Natural killer cell (primary cell): ENCODE data around the gene BBLN. TPM values are rescaled to one million over a fixed set of nuclear protein-coding genes. Genes with fewer than 3 reads are reported as not detected.

ENCODE experiments used
- ATAC-seq, 3 donors: fragments of 150-1000 bp in 2 of 3; fragments of 200-7000 bp in 1 of 3; cut with Tn5 transposase; 1 replicate in 1 of 3; 2 replicates in 2 of 3; pipeline ENCODE4 v1.10.0; 2021; ENCODE audit warnings: mild to moderate bottlenecking in 2 of 3, moderate library complexity in 2 of 3
- DNase-seq, 2 donors: peaks; one replicate each; pipeline versions ENCODE4 v3.0.0 to v3.0.0-alpha.2; 2013 to 2021; ENCODE audit warnings: mixed read lengths in 1 of 2
- H3K27ac ChIP-seq: one replicate; pipeline ENCODE4 v1.5.1; 2013; ENCODE audit warnings: mild to moderate bottlenecking, low read length
- H3K27me3 ChIP-seq: one replicate; pipeline ENCODE4 v1.6.1; 2013; ENCODE audit warnings: low read length; ENCODE audit not compliant: control insufficient read depth, insufficient read depth
- H3K36me3 ChIP-seq: one replicate; pipeline ENCODE4 v1.6.1; 2013; ENCODE audit warnings: low read length; ENCODE audit not compliant: control insufficient read depth, insufficient read depth
- H3K4me1 ChIP-seq: one replicate; pipeline ENCODE4 v1.6.1; 2013; ENCODE audit warnings: low read length; ENCODE audit not compliant: control insufficient read depth, insufficient read depth
- H3K4me3 ChIP-seq: one replicate; pipeline ENCODE4 v1.5.1; 2013; ENCODE audit warnings: low read length
- H3K9me3 ChIP-seq: one replicate; pipeline ENCODE4 v1.6.1; 2013; ENCODE audit warnings: low read length; ENCODE audit not compliant: control insufficient read depth, insufficient read depth
- H3K27ac Mint-ChIP-seq, 2 donors: one replicate each; pipeline ENCODE4 v1.8.0; 2022; ENCODE audit warnings: mild to moderate bottlenecking in 2 of 2, mixed read lengths in 2 of 2, moderate library complexity in 1 of 2
- H3K27me3 Mint-ChIP-seq, 2 donors: one replicate each; pipeline ENCODE4 v1.8.0; 2022; ENCODE audit warnings: low read depth in 2 of 2, mixed read lengths in 2 of 2
- H3K36me3 Mint-ChIP-seq: one replicate; pipeline ENCODE4 v1.8.0; 2022; ENCODE audit warnings: mixed read lengths
- H3K4me1 Mint-ChIP-seq, 2 donors: one replicate each; pipeline ENCODE4 v1.8.0; 2022; ENCODE audit warnings: mixed read lengths in 2 of 2
- H3K4me3 Mint-ChIP-seq: one replicate; pipeline ENCODE4 v1.8.0; 2022; ENCODE audit warnings: mild to moderate bottlenecking, moderate library complexity, mixed read lengths
- H3K9me3 Mint-ChIP-seq, 2 donors: one replicate each; pipeline ENCODE4 v1.8.0; 2022; ENCODE audit warnings: mixed read lengths in 2 of 2
- WGBS: methylation state at CpG from one replicate; pipeline ENCODE4 v1.1.7; 2013; ENCODE audit warnings: missing lambda C conversion rate; ENCODE audit not compliant: insufficient coverage; 5-methylcytosine and 5-hydroxymethylcytosine counted together
- intact Hi-C: fragments of 100-400 bp; cut with micrococcal nuclease; formaldehyde crosslinking; loops from one replicate; pipeline ENCODE4 v1.14.2; 2022
- total RNA-seq, 4 donors: library from RNA; stranded (reverse); fragments of 120-200 nt in 1 of 4; gene quantifications; one replicate each; pipeline versions ENCODE4 v1.2.3 to v1.2.4, GENCODE V29; 2013 to 2022
- TF ChIP-seq, protein P1 (sequence below): fragments of 200-600 bp; IDR thresholded peaks from one replicate; pipeline ENCODE4 v1.8.0; 2022; ENCODE audit warnings: antibody characterized with exemption

The BBLN gene
- total RNA-seq, 3 donors from 2014 or later (not counting 1 experiment from before 2014, with no cell fraction given), result 61.8 to 74.0 (median 69.3) TPM

DNA sequence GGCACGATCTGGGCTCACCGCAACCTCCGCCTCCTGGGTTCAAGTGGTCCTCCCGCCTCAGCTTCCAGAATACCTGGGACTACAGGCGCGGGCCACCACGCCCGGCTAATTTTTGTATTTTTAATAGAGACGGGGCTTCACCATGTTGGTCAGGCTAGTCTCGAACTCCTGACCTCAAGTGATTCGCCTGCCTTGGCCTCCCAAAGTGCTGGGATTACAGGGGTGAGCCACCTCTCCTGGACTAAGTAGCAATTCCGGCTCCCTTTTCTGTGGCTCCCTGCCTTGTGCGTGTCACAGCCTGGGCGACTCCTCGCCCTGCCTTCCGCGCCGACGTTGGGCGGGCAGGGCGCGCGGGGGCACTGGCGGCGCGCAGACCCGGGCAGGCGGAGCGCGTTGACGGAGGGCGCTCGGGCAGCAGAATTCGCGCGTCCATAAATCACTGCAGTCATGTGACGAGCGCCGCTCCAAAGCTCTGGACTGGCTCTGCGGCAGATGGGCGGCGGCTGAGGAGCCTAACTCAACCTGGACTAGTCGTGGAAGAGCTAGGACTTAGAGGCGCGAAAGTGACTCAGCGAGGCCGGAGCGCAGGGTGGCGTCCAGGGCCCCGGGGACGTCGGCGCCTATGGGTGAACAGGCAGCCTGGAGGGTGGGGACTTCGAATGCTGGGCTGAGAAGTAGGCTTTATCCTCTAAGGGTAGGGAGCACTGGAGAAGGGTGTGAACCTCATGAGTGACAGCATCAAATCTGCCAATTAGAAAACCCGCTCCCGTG lies 32.7 kb downstream of the BBLN start:
- H3K9me3 Mint-ChIP-seq, result no peaks in the 10 kb centered on the region
- 44% methylated on average over 56 of the region's 56 CpGs for WGBS

DNA sequence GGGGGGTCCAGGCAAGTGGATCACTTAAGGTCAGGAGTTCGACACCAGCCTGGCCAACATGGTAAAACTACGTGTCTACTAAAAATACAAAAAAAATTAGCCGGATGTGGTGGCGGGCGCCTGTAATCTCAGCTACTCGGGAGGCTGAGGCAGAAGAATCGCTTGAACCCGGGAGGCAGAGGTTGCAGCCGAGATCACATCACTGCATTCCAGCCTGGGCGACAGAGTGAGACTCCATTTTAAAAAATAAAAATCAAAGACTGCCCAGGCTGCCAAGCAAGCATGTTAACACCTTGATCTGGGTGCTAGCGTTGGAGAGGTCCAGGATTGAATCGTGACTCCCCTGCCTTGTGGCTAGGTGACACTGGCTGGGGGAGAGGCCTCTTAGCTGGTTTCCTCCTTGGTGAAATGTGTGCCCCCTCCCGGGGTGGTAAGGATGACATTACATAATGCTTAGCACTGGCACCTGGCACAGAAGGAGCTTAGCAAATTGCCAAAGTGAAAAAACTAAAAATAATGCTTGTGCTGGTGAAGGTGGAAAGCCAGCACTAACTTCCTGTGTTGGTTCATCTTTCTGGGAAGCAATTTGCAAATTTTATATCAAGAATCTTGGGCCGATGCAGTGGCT lies 33.5 kb downstream of the BBLN start:
- H3K4me3 ChIP-seq, result no peak overlapping the region
- Mint-ChIP-seq H3K4me1 (peaks cover 10 to 26% of the 10 kb centered on the region in 2 donors), H3K9me3 (no peaks in the 10 kb centered on the region), H3K27ac (peak overlapping the region in 1 of 2 donors; percentile 16), H3K4me3 (no peak overlapping the region), H3K36me3 (no peaks in the 10 kb centered on the region), H3K27me3 (no peaks in the 10 kb centered on the region)
- 81% methylated on average over 14 of the region's 14 CpGs for WGBS
- DNase-seq, result no peak
- no peak overlapping the region for H3K27ac ChIP-seq
- no peaks in the 10 kb centered on the region for H3K27me3 ChIP-seq
- intact Hi-C loops, result loop anchor here (10.0 kb wide), 1 partner anchor 131 kb away; the partner anchor contains the start of genes COQ4 and TRUB2
- TF ChIP-seq, protein P1, sequence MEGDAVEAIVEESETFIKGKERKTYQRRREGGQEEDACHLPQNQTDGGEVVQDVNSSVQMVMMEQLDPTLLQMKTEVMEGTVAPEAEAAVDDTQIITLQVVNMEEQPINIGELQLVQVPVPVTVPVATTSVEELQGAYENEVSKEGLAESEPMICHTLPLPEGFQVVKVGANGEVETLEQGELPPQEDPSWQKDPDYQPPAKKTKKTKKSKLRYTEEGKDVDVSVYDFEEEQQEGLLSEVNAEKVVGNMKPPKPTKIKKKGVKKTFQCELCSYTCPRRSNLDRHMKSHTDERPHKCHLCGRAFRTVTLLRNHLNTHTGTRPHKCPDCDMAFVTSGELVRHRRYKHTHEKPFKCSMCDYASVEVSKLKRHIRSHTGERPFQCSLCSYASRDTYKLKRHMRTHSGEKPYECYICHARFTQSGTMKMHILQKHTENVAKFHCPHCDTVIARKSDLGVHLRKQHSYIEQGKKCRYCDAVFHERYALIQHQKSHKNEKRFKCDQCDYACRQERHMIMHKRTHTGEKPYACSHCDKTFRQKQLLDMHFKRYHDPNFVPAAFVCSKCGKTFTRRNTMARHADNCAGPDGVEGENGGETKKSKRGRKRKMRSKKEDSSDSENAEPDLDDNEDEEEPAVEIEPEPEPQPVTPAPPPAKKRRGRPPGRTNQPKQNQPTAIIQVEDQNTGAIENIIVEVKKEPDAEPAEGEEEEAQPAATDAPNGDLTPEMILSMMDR, result no peak
- H3K36me3 ChIP-seq, result peaks cover 7% of the 10 kb centered on the region
- no peak for ATAC-seq
- H3K4me1 ChIP-seq, result peaks cover 24% of the 10 kb centered on the region
- no peaks in the 10 kb centered on the region for H3K9me3 ChIP-seq

More for the DNA sequence above, 32.7 kb downstream of the BBLN start:
- ATAC-seq (peak; percentile 58 to 76 (median 59)), DNase-seq (peak in 1 of 2 donors; percentile 63)
- Mint-ChIP-seq H3K4me1 (peaks cover 10 to 26% of the 10 kb centered on the region in 2 donors), H3K4me3 (peak overlapping the region; percentile 67), H3K36me3 (no peaks in the 10 kb centered on the region), H3K27ac (peak overlapping the region; percentile 16 to 74), H3K27me3 (no peaks in the 10 kb centered on the region)
- TF ChIP-seq, protein P1, result peak; percentile 36
- no peaks in the 10 kb centered on the region for H3K9me3 ChIP-seq
- peaks cover 24% of the 10 kb centered on the region for H3K4me1 ChIP-seq
- no peak overlapping the region for H3K4me3 ChIP-seq
- no peaks in the 10 kb centered on the region for H3K27me3 ChIP-seq
- peaks cover 7% of the 10 kb centered on the region for H3K36me3 ChIP-seq
- no peak overlapping the region for H3K27ac ChIP-seq
- intact Hi-C loops, result loop anchor here (10.0 kb wide), 1 partner anchor 132 kb away; the partner anchor contains the start of genes COQ4 and TRUB2

DNA sequence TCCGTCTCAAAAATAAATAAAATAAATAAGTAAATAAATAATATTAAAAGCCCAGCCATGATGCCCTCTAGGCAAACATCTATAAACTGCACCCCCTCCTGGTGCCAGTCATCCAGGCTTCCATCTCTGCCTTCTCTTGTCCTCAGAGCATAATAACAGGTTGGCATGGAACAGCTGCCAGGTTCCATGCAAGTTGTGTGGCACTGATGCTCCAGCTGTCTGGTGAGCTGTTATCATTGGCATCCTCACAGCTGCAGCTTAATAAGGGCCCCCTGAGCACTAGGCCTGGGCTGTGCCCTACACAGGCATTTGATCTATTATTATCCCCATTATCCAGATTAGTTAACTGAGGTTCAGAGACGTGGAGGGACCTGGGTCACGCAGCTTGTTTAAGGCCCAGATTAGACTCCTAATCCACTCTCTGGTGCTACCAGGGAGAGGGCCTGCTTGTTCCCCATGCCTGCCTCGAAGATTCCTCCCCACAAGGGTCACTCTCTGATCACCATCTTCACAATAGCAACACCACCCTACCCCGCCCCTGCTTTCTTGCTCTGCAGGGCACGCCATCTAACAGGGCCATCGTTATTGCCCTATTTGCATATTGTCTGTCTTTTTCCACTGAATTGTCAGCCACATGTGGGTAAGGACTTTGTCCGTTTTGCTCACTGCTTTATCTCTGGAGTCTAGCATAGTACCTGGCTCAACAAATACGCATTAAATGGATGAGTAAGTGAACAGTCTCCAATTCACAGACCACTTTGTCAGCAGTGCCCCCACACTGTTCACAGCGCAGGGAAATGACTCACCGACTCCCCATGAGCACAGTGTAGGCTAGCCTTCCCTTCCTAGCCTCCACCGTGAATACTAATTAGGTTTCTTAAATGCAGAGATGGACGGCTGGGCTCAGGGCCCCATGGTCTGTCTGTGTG lies 41.6 kb downstream of the BBLN start:
- no peak overlapping the region for H3K27ac ChIP-seq
- DNase-seq (no peak), ATAC-seq (no peak)
- Mint-ChIP-seq H3K4me3 (no peak overlapping the region), H3K36me3 (no peaks in the 10 kb centered on the region), H3K9me3 (no peaks in the 10 kb centered on the region), H3K27me3 (peaks cover 8 to 17% of the 10 kb centered on the region in 2 donors), H3K4me1 (peaks cover 5 to 8% of the 10 kb centered on the region in 2 donors), H3K27ac (no peak overlapping the region)
- H3K9me3 ChIP-seq, result no peaks in the 10 kb centered on the region
- WGBS, result 91% methylated on average over 13 of the region's 13 CpGs
- intact Hi-C loops, result no loop called here
- TF ChIP-seq, protein P1, result no peak
- H3K4me3 ChIP-seq, result no peak overlapping the region
- H3K27me3 ChIP-seq, result peaks cover 13% of the 10 kb centered on the region
- H3K4me1 ChIP-seq, result peaks cover 13% of the 10 kb centered on the region
- no peaks in the 10 kb centered on the region for H3K36me3 ChIP-seq
